SK-N-SH (cell line): ENCODE data around the gene MFSD2B. TPM values are rescaled to one million over a fixed set of nuclear protein-coding genes. Genes with fewer than 3 reads are reported as not detected.

Experiments
- CTCF ChIA-PET: fragments of 300-600, 350-600 bp; formaldehyde crosslinking; extraction: SDS; loops from one replicate; lab custom pipeline; 2021; lab: Yijun Ruan, JAX
- POLR2A ChIA-PET: fragments of 350-600 bp; sonication (Branson Sonifier 250); formaldehyde crosslinking; extraction: SDS; loops from one replicate; lab custom pipeline; 2020; ENCODE audit warnings: antibody characterized with exemption, inconsistent platforms; lab: Yijun Ruan, JAX
- DNase-seq: peaks from one replicate; pipeline ENCODE4 v3.0.0; 2012
- H2AFZ ChIP-seq: fragments of 200-600 bp; sonication (generic); 2 replicates; pipeline ENCODE4 v1.8.1; 2016; ENCODE audit warnings: antibody characterized with exemption, mild to moderate bottlenecking, low read depth
- H3F3A ChIP-seq: fragments of 200-600 bp; sonication (generic); replicated peaks from 2 replicates; pipeline ENCODE3; 2016; ENCODE audit warnings: antibody characterized with exemption, mild to moderate bottlenecking; ENCODE audit not compliant: insufficient read depth
- H3K27ac ChIP-seq, 2 experiments: fragments of 200-500 bp in 1 of 2; fragments of 200-600 bp in 1 of 2; sonication (Bioruptor generic) in 1 of 2; sonication (generic), shearing (Covaris generic) in 1 of 2; 2 replicates each; pipeline versions ENCODE4 v1.5.1 to v1.6.1; 2014 to 2016; ENCODE audit warnings: low read depth in 2 of 2, inconsistent platforms in 1 of 2, low read length in 1 of 2, mild to moderate bottlenecking in 1 of 2, mixed read lengths in 1 of 2
- H3K27me3 ChIP-seq: fragments of 200-600 bp; sonication (generic), shearing (Covaris generic); 2 replicates; pipeline ENCODE4 v1.6.1; 2016; ENCODE audit warnings: mixed run types; ENCODE audit not compliant: insufficient read depth
- H3K36me3 ChIP-seq, 2 experiments: fragments of 200-500 bp in 1 of 2; fragments of 200-600 bp in 1 of 2; sonication (Bioruptor generic) in 1 of 2; sonication (generic) in 1 of 2; replicated peaks in 1 of 2; 2 replicates each; pipeline versions ENCODE3 to v1.5.1; 2014 to 2016; ENCODE audit warnings: low read length in 1 of 2, mild to moderate bottlenecking in 1 of 2; ENCODE audit not compliant: insufficient read depth in 2 of 2, control insufficient read depth in 1 of 2
- H3K4me1 ChIP-seq, 2 experiments: fragments of 200-500 bp in 1 of 2; fragments of 200-600 bp in 1 of 2; sonication (Bioruptor generic) in 1 of 2; sonication (generic), shearing (Covaris generic) in 1 of 2; 2 replicates each; pipeline versions ENCODE4 v1.5.1 to v1.6.1; 2014 to 2016; ENCODE audit warnings: low read depth in 1 of 2, low read length in 1 of 2, mixed run types in 1 of 2; ENCODE audit not compliant: insufficient read depth in 2 of 2, control insufficient read depth in 1 of 2
- H3K4me2 ChIP-seq: fragments of 200-600 bp; sonication (generic), shearing (Covaris generic); 2 replicates; pipeline ENCODE4 v1.6.1; 2017; ENCODE audit warnings: mixed run types
- H3K4me3 ChIP-seq, 2 experiments: fragments of 200-500 bp in 1 of 2; fragments of 200-600 bp in 1 of 2; sonication (Bioruptor generic) in 1 of 2; sonication (generic), shearing (Covaris generic) in 1 of 2; 2 replicates each; pipeline versions ENCODE4 v1.5.1 to v1.8.1; 2014 to 2016; ENCODE audit warnings: low read depth in 2 of 2, inconsistent platforms in 1 of 2, low read length in 1 of 2, mild to moderate bottlenecking in 1 of 2, mixed read lengths in 1 of 2, moderate library complexity in 1 of 2
- H3K79me2 ChIP-seq: fragments of 200-600 bp; sonication (generic); 2 replicates; pipeline ENCODE4 v1.8.1; 2017; ENCODE audit warnings: mild to moderate bottlenecking; ENCODE audit not compliant: insufficient read depth
- H3K9ac ChIP-seq: fragments of 200-600 bp; sonication (generic); 2 replicates; pipeline ENCODE4 v1.6.1; 2017; ENCODE audit warnings: mixed run types
- H3K9me2 ChIP-seq: fragments of 200-600 bp; sonication (generic); 2 replicates; pipeline ENCODE4 v1.6.1; 2017; ENCODE audit warnings: mixed run types
- H3K9me3 ChIP-seq: fragments of 200-600 bp; sonication (generic); 2 replicates; pipeline ENCODE4 v1.6.1; 2017; ENCODE audit warnings: mixed run types, mild to moderate bottlenecking, moderate library complexity
- H4K20me1 ChIP-seq: fragments of 200-600 bp; sonication (generic); 2 replicates; pipeline ENCODE4 v1.6.1; 2017; ENCODE audit warnings: mild to moderate bottlenecking, mixed run types; ENCODE audit not compliant: insufficient read depth
- CHD2 ChIP-seq: fragments of 150-350 bp; IDR thresholded peaks from 2 replicates; pipeline ENCODE4 v1.6.1; 2018; ENCODE audit warnings: low read length; ENCODE audit not compliant: partially characterized antibody
- CTCF ChIP-seq: fragments of 200-600 bp; sonication (generic); IDR thresholded peaks from 2 replicates; pipeline ENCODE4 v1.6.1; 2017; ENCODE audit warnings: antibody characterized with exemption, mild to moderate bottlenecking, moderate library complexity
- EZH2phosphoT487 ChIP-seq: fragments of 200-600 bp; sonication (generic); IDR thresholded peaks from 2 replicates; pipeline ENCODE4 v1.6.1; 2017; ENCODE audit warnings: low read depth, mixed run types, mild to moderate bottlenecking, antibody characterized with exemption, moderate library complexity, borderline replicate concordance
- FOXM1 ChIP-seq: IDR thresholded peaks from 2 replicates; pipeline ENCODE4 v1.4.0; 2012; ENCODE audit warnings: low read depth, mild to moderate bottlenecking
- GATA2 ChIP-seq: sonication (generic); formaldehyde crosslinking; IDR thresholded peaks from 2 replicates; pipeline ENCODE4 v1.5.0; 2020; ENCODE audit warnings: mild to moderate bottlenecking, missing genetic modification reagents
- JUND ChIP-seq: IDR thresholded peaks from 2 replicates; pipeline ENCODE4 v1.4.0; 2012
- MAX ChIP-seq: IDR thresholded peaks from 2 replicates; pipeline ENCODE4 v1.4.0; 2012; ENCODE audit warnings: low read depth
- MEF2A ChIP-seq: IDR thresholded peaks from 2 replicates; pipeline ENCODE4 v1.4.0; 2012; ENCODE audit warnings: low read depth, borderline replicate concordance
- REST ChIP-seq: IDR thresholded peaks from 2 replicates; pipeline ENCODE4 v1.6.1; 2012; ENCODE audit warnings: mild to moderate bottlenecking, low read depth, low read length, moderate library complexity
- RFX5 ChIP-seq: IDR thresholded peaks from 2 replicates; pipeline ENCODE4 v1.6.1; 2012; ENCODE audit warnings: mild to moderate bottlenecking, improper control_type of control experiment, low read length
- RXRA ChIP-seq: IDR thresholded peaks from 2 replicates; pipeline ENCODE4 v1.4.0; 2012; ENCODE audit warnings: low read depth, mild to moderate bottlenecking, borderline replicate concordance
- SIN3A ChIP-seq: IDR thresholded peaks from 2 replicates; pipeline ENCODE4 v1.6.1; 2012; ENCODE audit warnings: low read depth, mild to moderate bottlenecking, low read length, moderate library complexity, borderline replicate concordance
- TAF1 ChIP-seq: IDR thresholded peaks from 2 replicates; pipeline ENCODE4 v1.6.1; 2012; ENCODE audit warnings: low read depth, mild to moderate bottlenecking, low read length, moderate library complexity, borderline replicate concordance
- TCF12 ChIP-seq: IDR thresholded peaks from 2 replicates; pipeline ENCODE4 v1.4.0; 2012
- TEAD4 ChIP-seq: IDR thresholded peaks from 2 replicates; pipeline ENCODE4 v1.4.0; 2012; ENCODE audit warnings: mild to moderate bottlenecking, borderline replicate concordance; ENCODE audit not compliant: insufficient read depth
- ZBTB33 ChIP-seq: IDR thresholded peaks from 2 replicates; pipeline ENCODE4 v1.4.0; 2012; ENCODE audit warnings: low read depth, borderline replicate concordance
- WGBS: methylation state at CpG from one replicate; pipeline ENCODE4 v1.1.6; 2017; ENCODE audit warnings: low lambda C conversion rate; 5-methylcytosine and 5-hydroxymethylcytosine counted together
- polyA plus RNA-seq, 3 experiments: library from polyadenylated mRNA; depleted of rRNA; stranded (reverse); fragments of >200 nt; gene quantifications; 2 replicates each; pipeline ENCODE4 v1.2.3, GENCODE V29; 2012
- TF ChIP-seq, protein P1 (sequence below): IDR thresholded peaks from 2 replicates; pipeline ENCODE4; 2012
- TF ChIP-seq, protein P2 (sequence below): fragments of 150-350 bp; IDR thresholded peaks from 2 replicates; pipeline ENCODE4 v1.6.1; 2016; ENCODE audit warnings: mild to moderate bottlenecking, low read depth, low read length

Gene MFSD2B
- polyA plus RNA-seq, 1 of the 3 experiments (the other 2 are of a cell fraction): not detected

- ChIA-PET POLR2A (no interaction called here), CTCF (interaction anchor here (0.8 to 2.1 kb wide), 5 partner anchors 10 to 73 kb away, joined by 3 to 5 read pairs (median 3); no protein-coding TSS in a partner anchor)
- Histone ChIP-seq H3K9me3 (no peaks in the 10 kb centered on the region), H2AFZ (no peak overlapping the region; the same call in 1 of the 2 replicates), H4K20me1 (no peaks in the 10 kb centered on the region), H3K4me1 (peaks cover 0 to 7% of the 10 kb centered on the region in 2 experiments; a peak in 2 of 4 replicates), H3F3A (no peaks in the 10 kb centered on the region), H3K27me3 (no peaks in the 10 kb centered on the region), H3K79me2 (no peaks in the 10 kb centered on the region), H3K4me3 (no peak overlapping the region), H3K4me2 (no peak overlapping the region), H3K9ac (no peak overlapping the region), H3K36me3 (no peaks in the 10 kb centered on the region), H3K9me2 (no peaks in the 10 kb centered on the region), H3K27ac (no peak overlapping the region)
- DNase-seq: peak; percentile 40
- no peak for TF ChIP-seq TCF12
- no peak for TF ChIP-seq TAF1
- TF ChIP-seq, protein P1, sequence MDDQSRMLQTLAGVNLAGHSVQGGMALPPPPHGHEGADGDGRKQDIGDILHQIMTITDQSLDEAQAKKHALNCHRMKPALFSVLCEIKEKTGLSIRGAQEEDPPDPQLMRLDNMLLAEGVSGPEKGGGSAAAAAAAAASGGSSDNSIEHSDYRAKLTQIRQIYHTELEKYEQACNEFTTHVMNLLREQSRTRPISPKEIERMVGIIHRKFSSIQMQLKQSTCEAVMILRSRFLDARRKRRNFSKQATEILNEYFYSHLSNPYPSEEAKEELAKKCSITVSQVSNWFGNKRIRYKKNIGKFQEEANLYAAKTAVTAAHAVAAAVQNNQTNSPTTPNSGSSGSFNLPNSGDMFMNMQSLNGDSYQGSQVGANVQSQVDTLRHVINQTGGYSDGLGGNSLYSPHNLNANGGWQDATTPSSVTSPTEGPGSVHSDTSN: no peak
- TF ChIP-seq GATA2 (CRISPR knock-in tag): no peak
- TF ChIP-seq RFX5: no peak
- no peak for TF ChIP-seq CTCF
- no peak for TF ChIP-seq FOXM1
- TF ChIP-seq CHD2: no peak
- no peak for TF ChIP-seq MEF2A
- TF ChIP-seq ZBTB33: no peak
- no peak for TF ChIP-seq REST
- TF ChIP-seq RXRA: no peak
- TF ChIP-seq MAX: no peak
- TF ChIP-seq JUND: no peak
- TF ChIP-seq TEAD4: no peak
- no peak for TF ChIP-seq EZH2phosphoT487
- no peak for TF ChIP-seq SIN3A
- TF ChIP-seq, protein P2, sequence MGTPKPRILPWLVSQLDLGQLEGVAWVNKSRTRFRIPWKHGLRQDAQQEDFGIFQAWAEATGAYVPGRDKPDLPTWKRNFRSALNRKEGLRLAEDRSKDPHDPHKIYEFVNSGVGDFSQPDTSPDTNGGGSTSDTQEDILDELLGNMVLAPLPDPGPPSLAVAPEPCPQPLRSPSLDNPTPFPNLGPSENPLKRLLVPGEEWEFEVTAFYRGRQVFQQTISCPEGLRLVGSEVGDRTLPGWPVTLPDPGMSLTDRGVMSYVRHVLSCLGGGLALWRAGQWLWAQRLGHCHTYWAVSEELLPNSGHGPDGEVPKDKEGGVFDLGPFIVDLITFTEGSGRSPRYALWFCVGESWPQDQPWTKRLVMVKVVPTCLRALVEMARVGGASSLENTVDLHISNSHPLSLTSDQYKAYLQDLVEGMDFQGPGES: no peak
- 85% methylated on average over 31 of the region's 37 CpGs for WGBS
Observed at GRCh38 chr2:24010477-24011249, 778 bp downstream of the MFSD2B start.
